ENCODE measurements around the gene CREBRF. TPM values are rescaled to one million over a fixed set of nuclear protein-coding genes. Genes with fewer than 3 reads are reported as not detected.
A peak's percentile ranks its signal among the peaks of the same experiment; 100 is the strongest.
"Not testable (repeated sequence)": the region's sequence is repeated elsewhere in the genome, so short reads cannot be mapped to it uniquely, and the experiment has no call there.

CREBRF gene
- total RNA-seq, 4 donors from 2014 or later = 19.7 to 40.1 (median 35.2) TPM

DNA sequence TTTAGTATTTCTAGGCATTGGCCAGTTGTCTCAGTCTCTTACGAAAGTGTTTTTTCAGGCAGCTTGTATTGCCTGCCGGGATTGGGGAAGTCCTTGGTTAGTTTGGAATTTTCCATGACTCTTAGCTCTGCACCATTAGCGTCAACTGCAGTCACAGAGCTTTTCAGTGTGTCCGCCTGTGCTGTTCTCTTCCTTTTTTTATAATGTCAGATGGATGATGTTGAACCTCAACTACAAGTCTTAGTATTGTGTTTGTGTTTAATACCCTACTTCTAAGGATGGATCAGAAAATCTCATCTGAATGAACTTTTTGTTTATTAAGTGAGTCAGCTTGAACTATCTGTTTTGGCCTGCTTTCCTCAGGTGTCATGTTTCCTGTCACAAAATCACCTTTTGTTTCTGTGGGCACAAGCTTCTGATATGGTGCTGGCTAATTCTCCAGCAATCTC, 39.5 kb upstream of the CREBRF start:
- Histone ChIP-seq H3K36me3 (no peaks in the 10 kb centered on the region), H3K4me3 (no peak overlapping the region), H3K4me1 (no peaks in the 10 kb centered on the region), H3K9me3 (no peaks in the 10 kb centered on the region), H3K27me3 (no peaks in the 10 kb centered on the region), H3K27ac (peak overlapping the region; percentile 28 to 68)
- no peak for DNase-seq
- intact Hi-C loops (cut with DNase I; ENCODE audit: low total_unique reads) = no loop called here
- TF ChIP-seq POLR2A (IDR thresholded peaks at IDR 0.05) = no peak
- TF ChIP-seq, protein P1, sequence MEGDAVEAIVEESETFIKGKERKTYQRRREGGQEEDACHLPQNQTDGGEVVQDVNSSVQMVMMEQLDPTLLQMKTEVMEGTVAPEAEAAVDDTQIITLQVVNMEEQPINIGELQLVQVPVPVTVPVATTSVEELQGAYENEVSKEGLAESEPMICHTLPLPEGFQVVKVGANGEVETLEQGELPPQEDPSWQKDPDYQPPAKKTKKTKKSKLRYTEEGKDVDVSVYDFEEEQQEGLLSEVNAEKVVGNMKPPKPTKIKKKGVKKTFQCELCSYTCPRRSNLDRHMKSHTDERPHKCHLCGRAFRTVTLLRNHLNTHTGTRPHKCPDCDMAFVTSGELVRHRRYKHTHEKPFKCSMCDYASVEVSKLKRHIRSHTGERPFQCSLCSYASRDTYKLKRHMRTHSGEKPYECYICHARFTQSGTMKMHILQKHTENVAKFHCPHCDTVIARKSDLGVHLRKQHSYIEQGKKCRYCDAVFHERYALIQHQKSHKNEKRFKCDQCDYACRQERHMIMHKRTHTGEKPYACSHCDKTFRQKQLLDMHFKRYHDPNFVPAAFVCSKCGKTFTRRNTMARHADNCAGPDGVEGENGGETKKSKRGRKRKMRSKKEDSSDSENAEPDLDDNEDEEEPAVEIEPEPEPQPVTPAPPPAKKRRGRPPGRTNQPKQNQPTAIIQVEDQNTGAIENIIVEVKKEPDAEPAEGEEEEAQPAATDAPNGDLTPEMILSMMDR (IDR thresholded peaks at IDR 0.05) = no peak

DNA sequence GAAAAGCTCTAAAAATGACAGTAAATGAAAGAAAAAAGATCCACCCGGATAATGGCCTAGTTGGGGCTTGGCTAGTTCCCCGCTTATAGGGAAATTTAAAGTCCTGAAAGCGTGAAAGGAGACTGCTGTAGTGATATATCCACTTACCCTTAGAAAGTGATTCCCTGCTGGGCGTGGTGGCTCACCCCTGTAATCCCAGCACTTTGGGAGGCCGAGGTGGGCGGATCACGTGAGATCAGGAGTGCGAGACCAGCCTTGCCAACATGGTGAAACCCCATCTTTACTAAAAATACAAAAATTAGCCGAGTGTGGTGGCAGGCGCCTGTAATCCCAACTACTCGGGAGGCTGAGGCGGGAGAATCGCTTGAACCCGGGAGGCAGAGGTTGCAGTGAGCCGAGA, 39.1 kb upstream of the CREBRF start:
- DNase-seq; H3K36me3 ChIP-seq; H3K4me3 ChIP-seq; H3K9me3 ChIP-seq; intact Hi-C loops (cut with DNase I; ENCODE audit: low total_unique reads); H3K4me1 ChIP-seq; H3K27me3 ChIP-seq: not testable (repeated sequence)
- peak overlapping the region; percentile 28 to 68 for H3K27ac ChIP-seq

DNA sequence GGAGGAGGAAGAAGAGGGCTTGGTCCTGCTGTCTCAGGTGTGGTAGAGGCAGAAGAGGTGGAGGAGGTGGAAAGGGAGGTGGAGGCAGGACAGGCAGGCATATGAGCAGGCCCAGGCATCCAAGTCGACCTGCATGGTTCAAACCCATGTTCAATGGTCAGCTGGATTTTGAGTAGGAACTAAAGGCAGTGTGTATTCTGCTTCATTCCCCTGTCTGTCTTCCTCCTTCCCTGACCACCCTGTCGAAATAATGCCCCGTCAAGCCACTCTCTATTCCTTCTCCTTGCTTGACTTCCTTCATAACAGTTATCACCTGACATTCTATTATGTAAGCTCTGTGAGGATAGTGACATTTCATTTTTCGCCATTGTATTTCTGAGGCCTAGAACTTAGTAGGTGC, 37.8 kb upstream of the CREBRF start:
- Histone ChIP-seq H3K27ac (no peak overlapping the region), H3K4me1 (no peaks in the 10 kb centered on the region), H3K27me3 (no peaks in the 10 kb centered on the region), H3K9me3 (no peaks in the 10 kb centered on the region), H3K36me3 (no peaks in the 10 kb centered on the region), H3K4me3 (no peak overlapping the region)
- TF ChIP-seq POLR2A (IDR thresholded peaks at IDR 0.05) = no peak
- TF ChIP-seq, protein P1 (IDR thresholded peaks at IDR 0.05) = no peak
- intact Hi-C loops (cut with DNase I; ENCODE audit: low total_unique reads) = no loop called here
- no peak for DNase-seq

DNA sequence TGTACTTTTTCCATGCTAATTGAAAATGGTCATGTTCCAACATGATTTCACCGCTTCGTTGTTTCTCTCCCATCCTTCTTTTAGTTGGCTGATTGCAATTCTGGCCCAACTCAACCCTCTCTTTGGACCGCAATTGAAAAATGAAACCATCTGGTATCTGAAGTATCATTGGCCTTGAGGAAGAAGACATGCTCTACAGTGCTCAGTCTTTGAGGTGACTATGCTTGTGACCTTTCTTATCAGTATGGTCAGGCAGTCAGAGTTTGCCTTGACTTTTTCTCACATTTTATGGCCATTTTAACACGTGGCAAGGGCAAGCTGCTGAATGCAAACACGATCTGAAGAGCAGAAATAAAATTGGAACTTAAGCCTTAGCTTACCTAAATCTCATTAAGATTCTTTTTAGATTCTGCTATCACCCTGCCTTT, 36.0 kb upstream of the CREBRF start:
- intact Hi-C loops (cut with DNase I; ENCODE audit: low total_unique reads) = no loop called here
- no peak for TF ChIP-seq POLR2A (IDR thresholded peaks at IDR 0.05)
- TF ChIP-seq, protein P1 (IDR thresholded peaks at IDR 0.05) = no peak
- H3K9me3 ChIP-seq = no peaks in the 10 kb centered on the region
- H3K27me3 ChIP-seq = no peaks in the 10 kb centered on the region
- H3K4me1 ChIP-seq = no peaks in the 10 kb centered on the region
- no peak overlapping the region for H3K4me3 ChIP-seq
- peak overlapping the region in 1 of 2 donors; percentile 11 for H3K27ac ChIP-seq
- DNase-seq = no peak
- H3K36me3 ChIP-seq = no peaks in the 10 kb centered on the region

DNA sequence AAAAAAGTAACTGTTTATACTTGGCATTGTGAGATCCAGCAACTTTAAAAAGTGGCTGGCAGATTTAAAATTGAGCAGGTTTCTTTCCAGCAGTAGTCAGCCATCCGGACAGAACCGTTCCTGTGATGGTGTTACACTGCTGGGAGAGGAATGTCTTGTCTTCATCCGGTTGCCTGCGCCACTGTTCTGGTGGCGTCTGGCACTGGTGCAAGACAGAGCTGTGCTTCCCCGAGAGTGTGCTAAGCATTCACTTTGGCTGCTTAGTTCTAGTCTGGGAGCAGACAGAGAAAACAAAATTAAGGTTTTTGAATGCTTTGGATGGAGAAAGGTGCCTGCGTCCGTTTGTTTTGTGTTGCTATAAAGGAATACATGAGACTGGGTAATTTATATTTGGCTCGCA, 35.5 kb upstream of the CREBRF start:
- Histone ChIP-seq H3K27me3 (no peaks in the 10 kb centered on the region), H3K4me3 (no peak overlapping the region), H3K9me3 (no peaks in the 10 kb centered on the region), H3K4me1 (no peaks in the 10 kb centered on the region), H3K27ac (peak overlapping the region in 1 of 2 donors; percentile 11), H3K36me3 (no peaks in the 10 kb centered on the region)
- TF ChIP-seq, protein P1 (IDR thresholded peaks at IDR 0.05) = no peak
- no peak for TF ChIP-seq POLR2A (IDR thresholded peaks at IDR 0.05)
- peak in 1 of 2 donors; percentile 19 for DNase-seq
- intact Hi-C loops (cut with DNase I; ENCODE audit: low total_unique reads) = no loop called here

DNA sequence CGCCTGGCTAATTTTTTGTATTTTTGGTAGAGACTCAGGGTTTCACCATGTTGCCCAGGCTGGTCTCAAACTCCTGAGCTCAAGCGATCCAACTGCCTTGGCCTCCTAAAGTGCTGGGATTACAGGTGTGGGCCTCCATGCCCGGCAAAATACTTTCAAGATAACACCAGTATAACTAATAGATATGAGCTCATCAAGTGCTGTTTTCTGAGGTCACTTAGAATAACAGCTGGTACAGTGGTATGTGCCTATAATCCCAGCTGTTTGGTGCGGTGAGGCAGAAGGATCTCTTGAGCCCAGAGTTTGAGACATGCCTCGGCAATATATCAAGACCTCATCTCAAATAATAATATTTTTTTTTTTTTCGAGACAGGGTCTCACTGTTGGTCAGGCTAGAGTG, 30.5 kb upstream of the CREBRF start:
- Histone ChIP-seq H3K27ac (no peak overlapping the region), H3K27me3 (no peaks in the 10 kb centered on the region), H3K4me3 (no peak overlapping the region), H3K36me3 (no peaks in the 10 kb centered on the region), H3K4me1 (no peaks in the 10 kb centered on the region), H3K9me3 (no peaks in the 10 kb centered on the region)
- no peak for DNase-seq
- intact Hi-C loops (cut with DNase I; ENCODE audit: low total_unique reads) = no loop called here
- no peak for TF ChIP-seq POLR2A (IDR thresholded peaks at IDR 0.05)
- TF ChIP-seq, protein P1 (IDR thresholded peaks at IDR 0.05) = no peak
